ENCODE measurements around the gene SLC9A5. TPM values are rescaled to one million over a fixed set of nuclear protein-coding genes. Genes with fewer than 3 reads are reported as not detected.

The SLC9A5 gene
- total RNA-seq, 1 experiment from 2014 or later, result 1.9 TPM

GRCh38 chr16:67215706-67216105 is 33.1 kb upstream of the SLC9A5 start:
- DNase-seq (ENCODE audit: low read depth), result peak; percentile 30

DNA sequence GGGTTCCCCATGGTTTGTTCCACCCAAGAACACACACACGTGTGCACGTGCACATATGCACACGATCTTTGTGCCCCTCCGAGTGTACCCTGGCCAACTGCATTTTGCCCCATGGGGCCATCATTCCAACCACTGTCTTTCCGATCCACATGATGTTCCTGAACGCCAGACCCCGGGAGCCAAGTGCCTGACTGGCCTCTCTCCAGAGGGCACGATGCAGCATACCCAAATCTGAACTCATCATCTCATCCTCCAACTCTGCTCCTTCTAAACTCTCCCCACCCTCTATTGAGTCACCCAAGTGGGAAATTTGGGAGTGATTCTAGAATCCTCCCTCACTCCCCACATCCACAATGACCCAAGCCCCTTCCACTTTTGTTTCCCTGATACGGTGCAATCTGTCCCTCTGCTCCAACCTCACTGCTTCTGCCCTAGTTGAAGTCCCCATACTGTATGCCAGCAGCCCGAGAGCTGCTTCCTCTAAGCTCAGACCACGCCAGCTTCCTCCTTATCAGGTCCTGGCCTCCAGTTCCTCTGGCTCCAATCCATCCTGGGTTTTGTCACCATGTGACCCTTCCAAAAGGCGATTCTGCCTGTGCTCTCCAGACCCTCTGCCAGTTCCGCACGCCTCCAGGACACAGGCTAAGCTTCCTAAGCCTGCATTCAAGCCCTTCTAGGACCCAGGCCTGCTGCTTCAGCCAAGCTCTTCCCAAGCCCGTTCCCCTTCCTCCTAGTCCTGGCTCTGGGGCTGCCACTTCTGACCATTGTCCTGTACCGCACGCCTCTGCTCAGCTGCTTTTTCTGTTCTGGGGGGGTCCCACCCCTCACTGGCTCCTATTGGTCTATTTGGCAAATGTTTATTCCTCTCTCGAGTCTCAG is 31.9 kb upstream of the SLC9A5 start:
- no peak for DNase-seq (ENCODE audit: low read depth)

DNA sequence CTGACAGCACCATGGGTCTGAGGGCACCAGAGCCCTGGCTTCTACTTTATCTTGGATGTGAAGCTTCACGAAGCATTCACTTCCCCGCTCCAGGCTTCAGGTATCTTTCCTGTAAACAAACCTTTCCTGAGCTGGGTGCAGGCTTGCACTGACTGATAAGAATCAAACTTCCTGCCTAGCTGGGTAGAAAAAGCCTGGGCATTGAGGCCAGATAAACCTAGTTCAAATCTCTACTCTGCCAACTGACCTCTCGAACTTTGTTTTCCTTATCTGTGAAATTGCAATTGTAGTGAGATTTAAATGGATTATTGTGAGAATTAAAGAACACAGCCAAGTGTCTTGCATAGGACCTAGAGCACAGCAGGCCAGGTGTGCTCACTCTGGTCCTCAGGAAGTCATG is 24.8 kb upstream of the SLC9A5 start:
- DNase-seq (ENCODE audit: low read depth), result no peak

- no peak for DNase-seq (ENCODE audit: low read depth)
Measured at GRCh38 chr16:67226295-67226803, 22.4 kb upstream of the SLC9A5 start.

GRCh38 chr16:67226804-67227566 is 21.8 kb upstream of the SLC9A5 start, which contains the start of gene TMEM208:
TMEM208 (plus strand) TSS chr16:67227130; CDS start chr16:67227219, 89 bp downstream.
- peak; percentile 98 for DNase-seq (ENCODE audit: low read depth)

GRCh38 chr16:67227567-67227921 is 21.2 kb upstream of the SLC9A5 start:
- DNase-seq (ENCODE audit: low read depth), result no peak

GRCh38 chr16:67228034-67228785 is 20.6 kb upstream of the SLC9A5 start:
- no peak for DNase-seq (ENCODE audit: low read depth)

DNA sequence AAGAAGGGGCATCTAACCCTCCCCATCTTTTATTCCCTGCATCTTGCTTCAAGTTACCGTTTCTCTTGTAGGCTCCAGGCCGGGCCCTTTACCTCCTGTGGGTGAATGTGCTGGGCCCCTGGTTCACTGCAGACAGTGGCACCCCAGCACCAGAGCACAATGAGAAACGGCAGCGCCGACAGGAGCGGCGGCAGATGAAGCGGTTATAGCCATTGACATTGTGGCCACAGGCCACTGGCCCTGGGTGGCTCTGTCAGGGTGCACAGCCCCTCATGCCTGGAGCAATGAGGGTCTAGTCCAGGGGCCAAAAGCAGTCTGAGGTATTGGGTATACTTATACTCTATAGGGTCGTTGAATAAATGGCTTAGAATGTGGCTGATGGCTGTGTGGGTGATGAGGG is 19.9 kb upstream of the SLC9A5 start:
- DNase-seq (ENCODE audit: low read depth), result no peak

- no peak for DNase-seq (ENCODE audit: low read depth)
Measured at GRCh38 chr16:67229906-67230808, 18.6 kb upstream of the SLC9A5 start.

DNA sequence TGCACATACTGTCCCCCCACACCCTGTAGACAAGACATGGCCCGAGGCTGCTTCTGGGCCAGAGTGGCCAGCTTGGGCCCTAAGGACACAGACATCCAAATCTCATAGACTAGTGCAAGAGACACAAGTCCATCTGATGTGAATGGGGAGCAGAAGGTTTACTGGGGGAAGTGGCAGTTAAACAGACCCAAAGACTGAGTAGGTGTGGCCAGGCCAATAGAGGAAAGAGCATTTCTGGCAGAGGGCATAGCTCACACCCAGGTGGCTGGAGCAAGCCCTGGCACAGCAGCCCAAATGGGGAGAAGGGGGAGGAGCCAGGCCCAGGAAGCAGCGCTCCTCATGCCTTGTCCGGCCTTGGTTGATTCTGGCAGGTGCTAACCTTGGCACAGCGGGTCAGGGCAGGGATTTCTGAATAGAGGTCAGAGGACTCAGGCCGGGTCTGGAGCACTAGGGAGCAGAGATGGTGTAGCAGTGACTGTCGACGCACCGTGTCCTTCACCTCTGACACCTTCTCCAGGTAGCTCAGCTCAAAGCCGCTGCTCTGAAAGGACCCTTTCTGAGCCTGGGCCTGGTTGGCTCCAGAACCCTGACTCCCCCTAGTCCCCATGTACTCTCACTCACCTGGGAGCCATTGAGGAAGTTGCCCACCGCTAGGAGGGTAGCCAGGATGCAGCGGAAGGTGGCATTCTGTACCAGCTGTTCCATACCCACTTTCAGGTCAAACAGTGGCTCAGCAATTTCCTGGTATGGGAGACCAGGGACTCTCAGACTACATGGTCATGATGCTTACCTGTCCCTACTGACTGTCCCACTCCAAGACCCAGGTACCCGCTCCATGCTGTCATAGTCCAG is 17.7 kb upstream of the SLC9A5 start:
- no peak for DNase-seq (ENCODE audit: low read depth)

DNA sequence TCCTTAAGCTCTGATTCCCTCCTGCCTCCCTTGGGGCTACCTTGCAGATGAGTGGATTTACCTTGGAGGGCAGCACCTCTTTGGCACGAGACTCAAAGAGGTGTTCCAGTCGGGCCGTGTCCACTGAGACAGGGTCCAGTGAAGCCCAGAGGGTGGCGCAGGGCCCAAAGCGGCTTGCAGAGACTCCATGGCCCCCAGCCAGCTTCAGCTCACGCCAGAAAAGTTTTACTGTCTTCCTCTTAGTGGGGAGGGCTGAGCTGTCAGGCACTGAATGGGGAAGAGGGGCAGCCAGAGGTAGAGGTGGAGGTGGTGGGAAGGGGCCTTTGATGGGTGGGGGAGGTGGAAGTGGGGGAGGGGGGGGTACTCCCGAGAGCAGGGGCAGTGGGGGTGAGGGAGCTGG is 15.2 kb upstream of the SLC9A5 start:
- no peak for DNase-seq (ENCODE audit: low read depth)

GRCh38 chr16:67234180-67234597 is 14.6 kb upstream of the SLC9A5 start:
- no peak for DNase-seq (ENCODE audit: low read depth)

DNA sequence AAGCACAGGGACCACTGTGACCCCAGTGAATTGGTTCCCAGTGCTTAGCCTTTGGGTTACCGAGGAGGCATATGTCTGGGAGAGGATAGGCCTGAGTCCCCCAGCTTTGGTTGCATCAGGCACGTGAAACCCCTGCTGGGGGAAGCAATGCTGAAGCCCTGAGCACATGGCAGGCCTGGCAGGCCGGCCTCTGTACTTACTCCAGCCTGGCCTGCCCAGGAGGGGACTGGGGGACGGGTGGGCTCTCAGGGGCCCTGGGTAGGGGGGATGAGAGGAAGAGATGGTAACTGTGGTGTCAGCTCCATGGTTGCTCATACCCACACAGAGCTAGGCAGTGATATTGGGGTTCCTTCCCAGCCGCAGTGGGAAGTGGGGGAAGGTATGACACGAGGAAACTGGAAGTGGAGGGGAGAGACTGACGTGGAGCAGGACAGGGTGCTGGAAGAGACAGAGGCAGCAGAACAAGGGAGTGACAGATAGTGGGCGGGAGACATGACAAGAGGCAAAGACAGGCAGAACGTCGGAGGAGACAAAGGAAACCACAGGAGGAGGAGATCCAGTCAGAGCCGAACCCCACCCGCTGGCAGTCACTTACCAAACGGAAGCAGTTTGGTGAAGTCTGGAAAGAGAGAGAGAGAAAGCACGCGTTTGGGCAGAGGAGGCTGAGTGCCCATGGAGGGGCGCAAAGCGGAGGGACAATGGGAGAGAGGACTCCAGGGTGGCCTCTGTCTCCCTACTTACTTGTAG is 12.8 kb upstream of the SLC9A5 start:
- DNase-seq (ENCODE audit: low read depth), result no peak

DNA sequence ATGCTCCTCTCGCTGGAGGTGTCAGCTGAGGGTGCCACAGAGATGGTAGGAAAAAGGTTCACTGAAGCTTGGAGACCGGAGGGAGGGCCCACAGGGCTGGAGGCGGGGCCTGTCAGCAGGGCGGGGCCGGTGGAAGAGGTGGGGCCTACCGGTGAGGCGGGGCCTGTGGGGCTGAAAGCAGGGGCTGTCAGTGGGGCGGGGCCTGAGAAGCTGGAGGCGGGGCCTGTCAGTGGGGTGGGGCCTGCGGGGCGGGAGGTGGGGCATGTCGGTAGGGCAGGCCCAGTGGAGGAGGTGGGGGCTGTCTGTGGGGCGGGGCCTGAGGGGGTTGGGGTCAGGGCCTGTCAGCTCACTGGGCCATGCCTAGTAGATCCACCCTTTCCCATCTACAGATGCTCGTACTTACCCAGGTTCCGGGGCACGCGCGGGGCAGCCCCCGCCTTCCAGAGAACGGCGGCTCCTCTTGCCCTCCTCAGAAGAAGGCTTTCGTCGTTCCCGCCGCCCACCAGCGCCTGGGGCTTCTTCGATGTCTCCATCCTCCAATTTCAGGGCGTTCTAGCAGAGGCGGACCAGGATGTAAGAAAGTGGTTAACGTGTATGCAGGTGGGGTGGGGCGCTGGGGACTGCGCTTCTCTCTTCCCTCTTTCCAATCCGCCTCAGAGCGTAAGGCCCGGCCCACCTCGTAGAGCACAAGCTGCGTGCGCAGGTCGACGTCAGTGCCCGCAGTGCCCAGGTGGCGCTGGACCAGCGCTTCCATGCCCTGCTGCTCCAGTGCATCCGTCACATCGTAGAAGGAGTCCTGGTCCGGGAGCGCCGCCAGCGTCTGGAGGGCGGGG is 12.0 kb upstream of the SLC9A5 start:
- DNase-seq (ENCODE audit: low read depth), result peak; percentile 36

DNA sequence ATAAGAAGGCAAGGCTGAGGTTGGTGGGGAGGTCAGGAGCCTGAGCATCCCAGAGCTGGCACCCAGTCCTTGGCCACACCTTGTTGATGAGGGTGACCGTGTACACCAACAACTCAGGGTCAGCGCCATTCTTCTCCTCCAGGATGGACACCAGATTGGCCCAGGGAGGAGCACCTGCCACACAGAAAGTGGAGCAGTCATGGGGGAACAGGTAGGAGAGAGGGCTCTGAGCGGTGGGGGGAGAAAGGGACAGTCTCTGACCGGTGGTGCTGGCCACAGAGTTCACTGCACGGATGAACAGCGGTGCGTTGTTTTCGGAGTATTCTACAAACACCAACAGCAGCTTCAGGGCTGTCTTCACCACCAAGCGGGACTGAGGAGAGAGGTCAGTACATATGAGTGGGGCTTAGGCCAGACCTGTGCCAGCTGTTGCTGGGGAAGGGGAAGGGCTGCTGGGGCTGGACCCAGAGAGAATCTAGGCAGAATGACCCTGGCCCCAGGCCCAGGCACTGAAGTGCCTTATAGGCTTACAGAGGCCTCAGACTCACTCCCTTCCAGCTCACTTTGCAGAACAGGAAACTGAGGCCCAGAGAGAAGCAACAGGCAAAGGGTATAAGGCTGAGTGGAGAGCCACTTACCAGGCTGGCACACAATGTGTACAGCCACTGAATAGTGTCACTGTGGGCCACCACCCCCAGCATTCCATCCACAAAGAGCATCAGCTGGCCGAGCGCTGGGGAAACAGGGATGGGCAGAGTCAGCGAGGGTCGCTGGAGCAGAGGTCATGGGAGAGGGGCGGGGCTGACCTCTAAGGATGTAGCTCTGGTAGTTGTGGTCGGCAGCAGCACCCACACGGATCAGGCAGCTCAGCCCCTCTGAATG is 11.1 kb upstream of the SLC9A5 start:
- DNase-seq (ENCODE audit: low read depth), result no peak

DNA sequence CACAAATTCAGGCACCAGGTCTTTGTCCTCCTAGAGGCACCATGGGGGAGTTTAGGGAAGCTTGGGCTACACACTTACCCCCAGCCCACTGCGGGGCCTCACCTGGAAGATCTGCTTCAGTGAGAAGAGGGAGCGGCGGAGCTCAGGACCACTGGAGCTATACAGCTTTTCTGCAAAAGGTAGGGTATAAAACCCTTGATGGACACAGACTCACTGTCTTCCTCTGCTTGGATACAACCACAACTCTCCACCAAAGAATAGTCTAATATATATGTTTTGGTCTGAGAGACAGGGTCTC is 10.6 kb upstream of the SLC9A5 start:
- no peak for DNase-seq (ENCODE audit: low read depth)

DNA sequence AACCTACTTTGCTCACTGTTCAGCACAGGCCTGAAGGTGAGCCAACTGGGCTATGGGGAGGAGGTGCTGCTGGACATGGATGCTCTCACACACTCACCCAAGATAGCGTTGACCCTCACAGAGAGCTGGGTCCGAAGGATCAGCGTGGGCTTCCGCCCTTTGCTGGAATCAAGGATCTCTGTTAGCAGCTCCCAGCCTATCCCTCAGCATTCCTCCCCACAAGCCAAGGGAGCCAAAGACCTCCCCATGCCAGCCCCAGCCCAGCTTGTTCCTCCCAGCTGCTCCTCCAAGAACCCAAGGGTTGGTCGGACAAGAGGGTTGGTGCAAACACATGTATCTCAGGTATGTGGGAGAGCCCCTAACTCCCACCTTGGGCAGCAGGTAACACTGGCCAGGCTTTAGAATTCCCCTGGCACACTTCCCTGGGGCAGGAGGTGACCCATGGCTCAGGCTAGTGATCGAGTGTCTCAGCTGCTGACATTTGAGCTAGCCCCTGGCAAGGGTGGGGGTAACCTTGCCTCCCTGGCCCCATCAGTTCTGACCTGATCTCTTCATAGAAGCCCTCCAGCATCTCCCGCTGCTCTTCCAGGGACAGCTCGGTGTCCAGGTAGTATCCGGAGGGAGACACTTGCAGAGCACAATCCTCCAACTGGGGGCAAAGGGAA is 9.8 kb upstream of the SLC9A5 start:
- no peak for DNase-seq (ENCODE audit: low read depth)

Data from HT1080 (cell line).